CD14-positive monocyte (primary cell): ENCODE data around the gene ROR1. TPM values are rescaled to one million over a fixed set of nuclear protein-coding genes. Genes with fewer than 3 reads are reported as not detected.

Source experiments
- DNase-seq, 3 donors: peaks; one replicate each; pipeline ENCODE4 v3.0.0-alpha.2; 2011 to 2022
- H2AFZ ChIP-seq: 2 replicates; pipeline ENCODE4 v1.6.0; 2012; ENCODE audit warnings: mild to moderate bottlenecking, low read depth, low read length, inconsistent platforms; ENCODE audit not compliant: insufficient read depth, poor library complexity, severe bottlenecking
- H3K27ac ChIP-seq, 2 donors: 1 replicate in 1 of 2; 2 replicates in 1 of 2; pipeline ENCODE4 v1.5.1; 2012 to 2013; ENCODE audit warnings: low read length in 2 of 2, control low read depth in 1 of 2, inconsistent platforms in 1 of 2, low read depth in 1 of 2, mild to moderate bottlenecking in 1 of 2
- H3K27me3 ChIP-seq, 2 donors: one replicate each; pipeline versions ENCODE4 v1.6.0 to v1.6.1; 2011 to 2013; ENCODE audit warnings: low read length in 2 of 2; ENCODE audit not compliant: control insufficient read depth in 2 of 2, insufficient read depth in 2 of 2
- H3K36me3 ChIP-seq, 2 donors: replicated peaks in 1 of 2; 1 replicate in 1 of 2; 2 replicates in 1 of 2; pipeline versions ENCODE4 v1.5.1 to v1.6.1; 2012 to 2013; ENCODE audit warnings: low read length in 2 of 2, control low read depth in 1 of 2, inconsistent platforms in 1 of 2, mild to moderate bottlenecking in 1 of 2; ENCODE audit not compliant: insufficient read depth in 2 of 2, control insufficient read depth in 1 of 2
- H3K4me1 ChIP-seq, 2 donors: 1 replicate in 1 of 2; 2 replicates in 1 of 2; pipeline versions ENCODE4 v1.5.1 to v1.6.1; 2012 to 2013; ENCODE audit warnings: low read length in 2 of 2, control low read depth in 1 of 2, inconsistent platforms in 1 of 2, mild to moderate bottlenecking in 1 of 2, moderate library complexity in 1 of 2; ENCODE audit not compliant: insufficient read depth in 2 of 2, control insufficient read depth in 1 of 2
- H3K4me2 ChIP-seq: replicated peaks from 2 replicates; pipeline ENCODE3; 2012; ENCODE audit warnings: low read length, moderate library complexity, mild to moderate bottlenecking; ENCODE audit not compliant: poor library complexity, severe bottlenecking; ENCODE audit errors: extremely low read depth
- H3K4me3 ChIP-seq, 3 experiments: fragments of 200-600 bp in 1 of 3; sonication (generic) in 1 of 3; replicated peaks in 1 of 3; 1 replicate in 2 of 3; 2 replicates in 1 of 3; pipeline ENCODE4 v1.5.1; 2011 to 2013; ENCODE audit warnings: low read length in 3 of 3, mild to moderate bottlenecking in 3 of 3, control low read depth in 2 of 3, low read depth in 2 of 3, inconsistent platforms in 1 of 3, moderate library complexity in 1 of 3
- H3K79me2 ChIP-seq: 2 replicates; pipeline ENCODE4 v1.6.0; 2012; ENCODE audit warnings: mild to moderate bottlenecking, control low read depth, inconsistent platforms, low read length, moderate library complexity; ENCODE audit not compliant: insufficient read depth
- H3K9ac ChIP-seq: 2 replicates; pipeline ENCODE4 v1.6.0; 2017; ENCODE audit warnings: low read length, mild to moderate bottlenecking; ENCODE audit not compliant: insufficient read depth, poor library complexity, severe bottlenecking
- H3K9me3 ChIP-seq, 2 donors: replicated peaks in 1 of 2; 1 replicate in 1 of 2; 2 replicates in 1 of 2; pipeline versions ENCODE4 v1.5.1 to v1.6.1; 2012 to 2013; ENCODE audit warnings: low read length in 2 of 2, control low read depth in 1 of 2; ENCODE audit not compliant: control insufficient read depth in 1 of 2, insufficient read depth in 1 of 2
- H4K20me1 ChIP-seq: 2 replicates; pipeline ENCODE4 v1.6.0; 2012; ENCODE audit warnings: mild to moderate bottlenecking, low read length, control low read depth, moderate library complexity; ENCODE audit not compliant: insufficient read depth
- H3K27ac Mint-ChIP-seq, 7 donors: one replicate each; pipeline ENCODE4 v1.8.0; 2020; ENCODE audit warnings: mild to moderate bottlenecking in 7 of 7, mixed read lengths in 7 of 7, moderate library complexity in 6 of 7, inconsistent platforms in 2 of 7
- H3K27me3 Mint-ChIP-seq, 3 donors: one replicate each; pipeline ENCODE4 v1.8.0; 2021 to 2022; ENCODE audit warnings: low read depth in 3 of 3, mild to moderate bottlenecking in 3 of 3, mixed read lengths in 3 of 3, moderate library complexity in 3 of 3, inconsistent platforms in 1 of 3
- H3K36me3 Mint-ChIP-seq, 2 donors: one replicate each; pipeline ENCODE4 v1.8.0; 2020; ENCODE audit warnings: mixed read lengths in 2 of 2, inconsistent platforms in 1 of 2, mild to moderate bottlenecking in 1 of 2
- H3K4me1 Mint-ChIP-seq: one replicate; pipeline ENCODE4 v1.8.0; 2020; ENCODE audit warnings: mild to moderate bottlenecking, mixed read lengths
- H3K4me3 Mint-ChIP-seq, 2 donors: one replicate each; pipeline ENCODE4 v1.8.0; 2020; ENCODE audit warnings: mild to moderate bottlenecking in 2 of 2, mixed read lengths in 2 of 2, moderate library complexity in 1 of 2
- H3K9me3 Mint-ChIP-seq, 7 donors: one replicate each; pipeline ENCODE4 v1.8.0; 2020 to 2022; ENCODE audit warnings: mixed read lengths in 7 of 7, mild to moderate bottlenecking in 6 of 7, moderate library complexity in 6 of 7, inconsistent platforms in 2 of 7
- CTCF ChIP-seq: fragments of 200-600 bp; IDR thresholded peaks from one replicate; pipeline ENCODE4 v1.8.0; 2022; ENCODE audit warnings: antibody characterized with exemption, mild to moderate bottlenecking
- WGBS: methylation state at CpG from one replicate; pipeline ENCODE4 v1.1.5; 2013; ENCODE audit warnings: missing lambda C conversion rate; ENCODE audit not compliant: insufficient coverage; 5-methylcytosine and 5-hydroxymethylcytosine counted together
- intact Hi-C, 2 donors: fragments of 100-400 bp; cut with micrococcal nuclease; formaldehyde crosslinking; loops; one replicate each; pipeline versions ENCODE4 v1.15.0 to v1.15.1; 2023
- polyA plus RNA-seq, 3 donors: library from polyadenylated mRNA; depleted of rRNA in 1 of 3; unstranded in 2 of 3; stranded (reverse) in 1 of 3; fragments of 300-500 nt in 2 of 3; fragments of >200 nt in 1 of 3; fragmentation: Illumina TruSeq in 2 of 3; gene quantifications; 1 replicate in 2 of 3; 2 replicates in 1 of 3; pipeline ENCODE4 v1.2.3, GENCODE V29; 2012 to 2021

ROR1 gene
- polyA plus RNA-seq, 3 donors, result not detected

- Histone ChIP-seq H3K27ac (no peak overlapping the region), H3K4me2 (no peak overlapping the region), H3K36me3 (no peaks in the 10 kb centered on the region), H3K9ac (no peak overlapping the region), H3K27me3 (no peaks in the 10 kb centered on the region), H3K4me3 (no peak overlapping the region), H2AFZ (no peak overlapping the region), H4K20me1 (no peaks in the 10 kb centered on the region), H3K79me2 (no peaks in the 10 kb centered on the region), H3K4me1 (no peaks in the 10 kb centered on the region), H3K9me3 (no peaks in the 10 kb centered on the region)
- H3K4me1 Mint-ChIP-seq, result no peaks in the 10 kb centered on the region
- H3K36me3 Mint-ChIP-seq, result no peaks in the 10 kb centered on the region
- no peak overlapping the region for H3K27ac Mint-ChIP-seq
- no peak overlapping the region for H3K4me3 Mint-ChIP-seq
- intact Hi-C loops, result no loop called here
- WGBS, result no CpG with 5 or more reads among the region's 4 CpGs
- TF ChIP-seq CTCF, result no peak
- no peaks in the 10 kb centered on the region for H3K9me3 Mint-ChIP-seq
- H3K27me3 Mint-ChIP-seq, result peaks cover 2 to 7% (median 3%) of the 10 kb centered on the region in 3 donors
- no peak for DNase-seq
Observed at GRCh38 chr1:63911049-63911448, 137.2 kb downstream of the ROR1 start.

GRCh38 chr1:63912643-63913042 lies 138.8 kb downstream of the ROR1 start:
- TF ChIP-seq CTCF, result no peak

More at GRCh38 chr1:63912643-63913042, 138.8 kb downstream of the ROR1 start:
- intact Hi-C loops, result no loop called here
- peaks cover 3% of the 10 kb centered on the region for H3K4me1 Mint-ChIP-seq
- Histone ChIP-seq H3K4me2 (no peak overlapping the region), H3K36me3 (no peaks in the 10 kb centered on the region), H3K4me1 (no peaks in the 10 kb centered on the region), H3K4me3 (no peak overlapping the region), H4K20me1 (no peaks in the 10 kb centered on the region), H3K9me3 (no peaks in the 10 kb centered on the region), H3K27ac (no peak overlapping the region), H2AFZ (no peak overlapping the region), H3K79me2 (no peaks in the 10 kb centered on the region), H3K9ac (no peak overlapping the region), H3K27me3 (no peaks in the 10 kb centered on the region)
- peaks cover 2 to 5% (median 3%) of the 10 kb centered on the region in 3 donors for H3K27me3 Mint-ChIP-seq
- H3K36me3 Mint-ChIP-seq, result no peaks in the 10 kb centered on the region
- no peaks in the 10 kb centered on the region for H3K9me3 Mint-ChIP-seq
- 100% methylated on average over 1 of the region's 5 CpGs for WGBS
- H3K4me3 Mint-ChIP-seq, result no peak overlapping the region
- DNase-seq, result no peak
- no peak overlapping the region for H3K27ac Mint-ChIP-seq
